Ishikawa (cell line): Measurements from ENCODE around the gene APPL2.

ENCODE experiments used
- CEBPB ChIP-seq: IDR thresholded peaks from 2 replicates; pipeline ENCODE4 v1.6.1; 2012
- CREB1 ChIP-seq: IDR thresholded peaks from 2 replicates; pipeline ENCODE4 v1.6.1; 2012; ENCODE audit warnings: low read depth
- EGR1 ChIP-seq: IDR thresholded peaks from 2 replicates; pipeline ENCODE4 v1.6.1; 2012
- EP300 ChIP-seq: IDR thresholded peaks from 2 replicates; pipeline ENCODE4 v1.6.1; 2012; ENCODE audit warnings: borderline replicate concordance
- FOXM1 ChIP-seq: IDR thresholded peaks from 2 replicates; pipeline ENCODE4 v1.6.1; 2012; ENCODE audit warnings: low read depth, borderline replicate concordance
- MAX ChIP-seq: IDR thresholded peaks from 2 replicates; pipeline ENCODE4 v1.6.1; 2012
- NFIC ChIP-seq: IDR thresholded peaks from 2 replicates; pipeline ENCODE4 v1.6.1; 2012
- RAD21 ChIP-seq: IDR thresholded peaks from 2 replicates; pipeline ENCODE4 v1.6.1; 2012; ENCODE audit warnings: low read depth
- REST ChIP-seq: IDR thresholded peaks from 2 replicates; pipeline ENCODE4 v1.6.1; 2012; ENCODE audit warnings: low read depth, mild to moderate bottlenecking
- TAF1 ChIP-seq: IDR thresholded peaks from 2 replicates; pipeline ENCODE4 v1.6.1; 2012; ENCODE audit warnings: low read depth, mild to moderate bottlenecking
- TEAD4 ChIP-seq: IDR thresholded peaks from 2 replicates; pipeline ENCODE4 v1.6.1; 2012
- USF1 ChIP-seq: IDR thresholded peaks from 2 replicates; pipeline ENCODE4 v1.6.1; 2012
- YY1 ChIP-seq: IDR thresholded peaks from 2 replicates; pipeline ENCODE4 v1.6.1; 2012; ENCODE audit warnings: low read depth
- ZBTB7A ChIP-seq: IDR thresholded peaks from 2 replicates; pipeline ENCODE4 v1.6.1; 2012; ENCODE audit warnings: low read depth

- TF ChIP-seq MAX (no peak), TAF1 (no peak), EP300 (no peak), REST (no peak), EGR1 (no peak), NFIC (no peak), FOXM1 (no peak), RAD21 (no peak), TEAD4 (no peak), CEBPB (no peak), CREB1 (no peak), USF1 (no peak), YY1 (no peak), ZBTB7A (no peak)
Observed at GRCh38 chr12:105262461-105263184, 26.6 kb upstream of the APPL2 start.
